Measurements from ENCODE around the gene GABRG3. TPM values are rescaled to one million over a fixed set of nuclear protein-coding genes. Genes with fewer than 3 reads are reported as not detected.

The GABRG3 gene
- total RNA-seq, 1 donor from 2014 or later: not detected

GRCh38 chr15:27532358-27532757 is 561.4 kb downstream of the GABRG3 start:
- intact Hi-C loops (cut with DNase I): no loop called here
- H3K9me3 ChIP-seq: no peaks in the 10 kb centered on the region
- H3K4me3 ChIP-seq: no peak overlapping the region
- H3K36me3 ChIP-seq: no peaks in the 10 kb centered on the region
- H3K27me3 ChIP-seq (ENCODE audit: low read depth): no peaks in the 10 kb centered on the region
- no peak for TF ChIP-seq CTCF (IDR thresholded peaks at IDR 0.05)
- ATAC-seq (no peak), DNase-seq (no peak)
- no peak overlapping the region for H3K27ac ChIP-seq
- H3K4me1 ChIP-seq: no peaks in the 10 kb centered on the region

GRCh38 chr15:27535445-27536129 is 564.6 kb downstream of the GABRG3 start:
- no peak for TF ChIP-seq CTCF (IDR thresholded peaks at IDR 0.05)
- Histone ChIP-seq H3K27ac (no peak overlapping the region), H3K36me3 (no peaks in the 10 kb centered on the region), H3K4me1 (no peaks in the 10 kb centered on the region), H3K4me3 (no peak overlapping the region), H3K9me3 (no peaks in the 10 kb centered on the region), H3K27me3 (ENCODE audit: low read depth) (no peaks in the 10 kb centered on the region)
- ATAC-seq: no peak
- no peak for DNase-seq
- intact Hi-C loops (cut with DNase I): no loop called here

- intact Hi-C loops (cut with DNase I): no loop called here
- Histone ChIP-seq H3K4me1 (no peaks in the 10 kb centered on the region), H3K9me3 (no peaks in the 10 kb centered on the region), H3K36me3 (no peaks in the 10 kb centered on the region), H3K27me3 (ENCODE audit: low read depth) (no peaks in the 10 kb centered on the region), H3K4me3 (no peak overlapping the region), H3K27ac (no peak overlapping the region)
- ATAC-seq: no peak
- no peak for DNase-seq
- TF ChIP-seq CTCF (IDR thresholded peaks at IDR 0.05): no peak
Measured at GRCh38 chr15:27538325-27538724, 567.3 kb downstream of the GABRG3 start.

- TF ChIP-seq CTCF (IDR thresholded peaks at IDR 0.05): no peak
- no peaks in the 10 kb centered on the region for H3K4me1 ChIP-seq
- intact Hi-C loops (cut with DNase I): no loop called here
- no peaks in the 10 kb centered on the region for H3K9me3 ChIP-seq
- H3K4me3 ChIP-seq: no peak overlapping the region
- DNase-seq (no peak), ATAC-seq (no peak)
- no peak overlapping the region for H3K27ac ChIP-seq
- no peaks in the 10 kb centered on the region for H3K36me3 ChIP-seq
- H3K27me3 ChIP-seq (ENCODE audit: low read depth): no peaks in the 10 kb centered on the region
Measured at GRCh38 chr15:27541581-27541980, 570.6 kb downstream of the GABRG3 start.

GRCh38 chr15:27545494-27546255 is 574.7 kb downstream of the GABRG3 start:
- TF ChIP-seq CTCF (IDR thresholded peaks at IDR 0.05): no peak
- H3K27ac ChIP-seq: no peak overlapping the region
- H3K4me1 ChIP-seq: no peaks in the 10 kb centered on the region
- ATAC-seq (no peak), DNase-seq (no peak)
- no peak overlapping the region for H3K4me3 ChIP-seq
- no peaks in the 10 kb centered on the region for H3K27me3 ChIP-seq (ENCODE audit: low read depth)
- H3K9me3 ChIP-seq: no peaks in the 10 kb centered on the region
- intact Hi-C loops (cut with DNase I): no loop called here
- no peaks in the 10 kb centered on the region for H3K36me3 ChIP-seq
